Trophoblast cell (in vitro differentiated cells and primary cell): ENCODE results near the gene SPATS2.
A peak's percentile ranks its signal among the peaks of the same experiment; 100 is the strongest.

Source experiments
- DNase-seq, 2 donors: peaks; one replicate each; pipeline ENCODE4 v3.0.0-alpha.2; 2016
- H2AFZ ChIP-seq: 2 replicates; pipeline ENCODE4 v1.6.1; 2013; ENCODE audit warnings: low read length, moderate library complexity, mild to moderate bottlenecking; ENCODE audit not compliant: insufficient read depth, poor library complexity
- H2AK5ac ChIP-seq: 2 replicates; pipeline ENCODE4 v1.6.1; 2013; ENCODE audit warnings: mild to moderate bottlenecking, low read length
- H2BK120ac ChIP-seq: 2 replicates; pipeline ENCODE4 v1.6.1; 2013; ENCODE audit warnings: low read length, mild to moderate bottlenecking, moderate library complexity; ENCODE audit not compliant: insufficient read depth, poor library complexity
- H2BK12ac ChIP-seq: 2 replicates; pipeline ENCODE4 v1.6.1; 2013; ENCODE audit warnings: mild to moderate bottlenecking, low read length, moderate library complexity
- H2BK5ac ChIP-seq: 2 replicates; pipeline ENCODE4 v1.6.1; 2013; ENCODE audit warnings: low read length, low read depth, moderate library complexity, mild to moderate bottlenecking; ENCODE audit not compliant: poor library complexity
- H3K14ac ChIP-seq: 2 replicates; pipeline ENCODE4 v1.6.1; 2013; ENCODE audit warnings: mild to moderate bottlenecking, low read length
- H3K18ac ChIP-seq: 2 replicates; pipeline ENCODE4 v1.6.1; 2013; ENCODE audit warnings: mild to moderate bottlenecking, low read length
- H3K23ac ChIP-seq: 2 replicates; pipeline ENCODE4 v1.6.1; 2013; ENCODE audit warnings: low read length
- H3K27ac ChIP-seq: 2 replicates; pipeline ENCODE4 v1.5.1; 2013; ENCODE audit warnings: low read depth, mild to moderate bottlenecking, inconsistent platforms, low read length, moderate library complexity
- H3K27me3 ChIP-seq: 2 replicates; pipeline ENCODE4 v1.6.1; 2013; ENCODE audit warnings: inconsistent platforms, mild to moderate bottlenecking, low read length, moderate library complexity; ENCODE audit not compliant: insufficient read depth
- H3K36me3 ChIP-seq, 2 experiments: 1 replicate in 1 of 2; 2 replicates in 1 of 2; pipeline ENCODE4 v1.6.1; 2013; ENCODE audit warnings: low read length in 2 of 2, mild to moderate bottlenecking in 2 of 2, moderate library complexity in 1 of 2; ENCODE audit not compliant: insufficient read depth in 2 of 2, control insufficient read depth in 1 of 2
- H3K4ac ChIP-seq: 2 replicates; pipeline ENCODE4 v1.6.1; 2013; ENCODE audit warnings: low read depth, mild to moderate bottlenecking, low read length, moderate library complexity
- H3K4me1 ChIP-seq, 2 experiments: 1 replicate in 1 of 2; 2 replicates in 1 of 2; pipeline ENCODE4 v1.6.1; 2013; ENCODE audit warnings: low read length in 2 of 2, mild to moderate bottlenecking in 2 of 2, moderate library complexity in 1 of 2; ENCODE audit not compliant: insufficient read depth in 2 of 2, control insufficient read depth in 1 of 2
- H3K4me2 ChIP-seq: 2 replicates; pipeline ENCODE4 v1.6.1; 2013; ENCODE audit warnings: inconsistent platforms, mild to moderate bottlenecking, low read length, moderate library complexity
- H3K4me3 ChIP-seq: 2 replicates; pipeline ENCODE4 v1.5.1; 2013; ENCODE audit warnings: mild to moderate bottlenecking, low read depth, low read length, inconsistent platforms
- H3K79me1 ChIP-seq: one replicate; pipeline ENCODE4 v1.6.1; 2013; ENCODE audit warnings: low read length
- H3K79me2 ChIP-seq: 2 replicates; pipeline ENCODE4 v1.6.1; 2013; ENCODE audit warnings: low read length, mild to moderate bottlenecking; ENCODE audit not compliant: control insufficient read depth, insufficient read depth, poor library complexity
- H3K9ac ChIP-seq: 2 replicates; pipeline ENCODE4 v1.6.1; 2013; ENCODE audit warnings: mild to moderate bottlenecking, low read length
- H3K9me3 ChIP-seq: 2 replicates; pipeline ENCODE4 v1.6.1; 2013; ENCODE audit warnings: low read depth, mild to moderate bottlenecking, control low read depth, inconsistent platforms, low read length; ENCODE audit not compliant: insufficient read depth
- H4K12ac ChIP-seq: 2 replicates; pipeline ENCODE4 v1.6.1; 2013; ENCODE audit warnings: low read depth, mild to moderate bottlenecking, low read length, moderate library complexity
- H4K8ac ChIP-seq: 2 replicates; pipeline ENCODE4 v1.6.1; 2013; ENCODE audit warnings: low read depth, mild to moderate bottlenecking, low read length, moderate library complexity
- H4K91ac ChIP-seq: one replicate; pipeline ENCODE4 v1.6.1; 2013; ENCODE audit warnings: low read depth, mild to moderate bottlenecking, low read length, moderate library complexity
- WGBS: extraction: QIAGEN DNeasy Blood & Tissue Kit; methylation state at CpG from one replicate; pipeline ENCODE4 v1.1.7; 2013; ENCODE audit warnings: missing lambda C conversion rate; ENCODE audit not compliant: insufficient read length, insufficient coverage; ENCODE audit errors: extremely low coverage; 5-methylcytosine and 5-hydroxymethylcytosine counted together

SPATS2 gene

GRCh38 chr12:49341777-49342065 lies 25.5 kb upstream of the SPATS2 start:
- no peaks in the 10 kb centered on the region for H3K36me3 ChIP-seq
- WGBS, result no CpG with 5 or more reads among the region's 21 CpGs
- no peak overlapping the region for H2BK5ac ChIP-seq
- no peaks in the 10 kb centered on the region for H3K79me2 ChIP-seq
- no peak overlapping the region for H4K8ac ChIP-seq
- H3K4me3 ChIP-seq, result peak overlapping the region; percentile 42
- H3K27me3 ChIP-seq, result peaks cover 86% of the 10 kb centered on the region
- peaks cover 14 to 20% of the 10 kb centered on the region in 2 experiments for H3K4me1 ChIP-seq
- no peak overlapping the region for H3K14ac ChIP-seq
- H4K12ac ChIP-seq, result no peak overlapping the region
- H3K18ac ChIP-seq, result no peak overlapping the region
- H2BK120ac ChIP-seq, result no peak overlapping the region
- H2AK5ac ChIP-seq, result no peak overlapping the region
- no peak overlapping the region for H3K9ac ChIP-seq
- no peak overlapping the region for H3K4ac ChIP-seq
- H3K23ac ChIP-seq, result no peak overlapping the region
- peaks cover 4% of the 10 kb centered on the region for H3K9me3 ChIP-seq
- no peak for DNase-seq
- H2BK12ac ChIP-seq, result no peak overlapping the region
- H2AFZ ChIP-seq, result no peak overlapping the region
- H3K79me1 ChIP-seq, result no peaks in the 10 kb centered on the region
- peak overlapping the region; percentile 60 for H3K4me2 ChIP-seq
- H3K27ac ChIP-seq, result no peak overlapping the region
- no peak overlapping the region for H4K91ac ChIP-seq

GRCh38 chr12:49342066-49342913 lies 25.0 kb upstream of the SPATS2 start:
- Histone ChIP-seq H3K4me3 (peak overlapping the region; percentile 47), H3K9ac (no peak overlapping the region), H3K14ac (no peak overlapping the region), H3K27me3 (peaks cover 88% of the 10 kb centered on the region), H3K9me3 (peaks cover 5% of the 10 kb centered on the region), H2BK12ac (no peak overlapping the region), H3K27ac (no peak overlapping the region), H2AK5ac (no peak overlapping the region), H4K91ac (no peak overlapping the region), H2BK120ac (no peak overlapping the region), H3K4ac (no peak overlapping the region), H3K36me3 (no peaks in the 10 kb centered on the region), H4K8ac (no peak overlapping the region), H3K4me2 (peak overlapping the region; percentile 60), H4K12ac (no peak overlapping the region), H3K18ac (no peak overlapping the region), H2BK5ac (no peak overlapping the region), H2AFZ (peak overlapping the region; percentile 8), H3K79me1 (no peaks in the 10 kb centered on the region), H3K79me2 (no peaks in the 10 kb centered on the region), H3K4me1 (peaks cover 18 to 21% of the 10 kb centered on the region in 2 experiments), H3K23ac (no peak overlapping the region)
- no CpG with 5 or more reads among the region's 58 CpGs for WGBS
- DNase-seq, result peak; percentile 84 to 94

GRCh38 chr12:49342914-49343731 lies 24.1 kb upstream of the SPATS2 start:
- Histone ChIP-seq H2AFZ (no peak overlapping the region), H3K27ac (no peak overlapping the region), H3K14ac (no peak overlapping the region), H3K79me2 (no peaks in the 10 kb centered on the region), H4K12ac (no peak overlapping the region), H3K23ac (no peak overlapping the region), H3K18ac (no peak overlapping the region), H3K4ac (no peak overlapping the region), H3K4me2 (peak overlapping the region; percentile 60), H3K79me1 (no peaks in the 10 kb centered on the region), H3K4me1 (peaks cover 21 to 27% of the 10 kb centered on the region in 2 experiments), H4K8ac (no peak overlapping the region), H2BK12ac (no peak overlapping the region), H2AK5ac (no peak overlapping the region), H4K91ac (no peak overlapping the region), H3K9me3 (peaks cover 5% of the 10 kb centered on the region), H3K27me3 (peaks cover 82% of the 10 kb centered on the region), H3K4me3 (no peak overlapping the region), H2BK120ac (no peak overlapping the region), H3K9ac (no peak overlapping the region), H3K36me3 (no peaks in the 10 kb centered on the region), H2BK5ac (no peak overlapping the region)
- DNase-seq, result peak in 1 of 2 donors; percentile 20
- no CpG with 5 or more reads among the region's 33 CpGs for whole genome bisulfite sequencing

GRCh38 chr12:49344486-49345050 lies 22.7 kb upstream of the SPATS2 start:
- Histone ChIP-seq H2BK5ac (no peak overlapping the region), H3K18ac (no peak overlapping the region), H3K4me3 (no peak overlapping the region), H3K79me1 (no peaks in the 10 kb centered on the region), H3K36me3 (no peaks in the 10 kb centered on the region), H3K4me2 (peak overlapping the region; percentile 53), H4K8ac (no peak overlapping the region), H2BK12ac (no peak overlapping the region), H3K27me3 (peaks cover 72% of the 10 kb centered on the region), H3K23ac (no peak overlapping the region), H4K12ac (no peak overlapping the region), H4K91ac (no peak overlapping the region), H2AK5ac (no peak overlapping the region), H3K14ac (no peak overlapping the region), H3K9me3 (peaks cover 8% of the 10 kb centered on the region), H3K9ac (no peak overlapping the region), H3K4ac (no peak overlapping the region), H2BK120ac (no peak overlapping the region), H2AFZ (no peak overlapping the region), H3K27ac (no peak overlapping the region), H3K4me1 (peaks cover 21 to 27% of the 10 kb centered on the region in 2 experiments), H3K79me2 (no peaks in the 10 kb centered on the region)
- DNase-seq, result no peak
- no CpG with 5 or more reads among the region's 15 CpGs for WGBS
